GM21619 (cell line): Measurements from ENCODE around the gene NECTIN4.
"Not testable (repeated sequence)": the region's sequence is repeated elsewhere in the genome, so short reads cannot be mapped to it uniquely, and the experiment has no call there.

Experiments
- ATAC-seq: cut with Tn5 transposase; IDR thresholded peaks from one replicate; pipeline ENCODE4 v1.9.1; 2021; ENCODE audit not compliant: unreplicated experiment

Gene NECTIN4

DNA sequence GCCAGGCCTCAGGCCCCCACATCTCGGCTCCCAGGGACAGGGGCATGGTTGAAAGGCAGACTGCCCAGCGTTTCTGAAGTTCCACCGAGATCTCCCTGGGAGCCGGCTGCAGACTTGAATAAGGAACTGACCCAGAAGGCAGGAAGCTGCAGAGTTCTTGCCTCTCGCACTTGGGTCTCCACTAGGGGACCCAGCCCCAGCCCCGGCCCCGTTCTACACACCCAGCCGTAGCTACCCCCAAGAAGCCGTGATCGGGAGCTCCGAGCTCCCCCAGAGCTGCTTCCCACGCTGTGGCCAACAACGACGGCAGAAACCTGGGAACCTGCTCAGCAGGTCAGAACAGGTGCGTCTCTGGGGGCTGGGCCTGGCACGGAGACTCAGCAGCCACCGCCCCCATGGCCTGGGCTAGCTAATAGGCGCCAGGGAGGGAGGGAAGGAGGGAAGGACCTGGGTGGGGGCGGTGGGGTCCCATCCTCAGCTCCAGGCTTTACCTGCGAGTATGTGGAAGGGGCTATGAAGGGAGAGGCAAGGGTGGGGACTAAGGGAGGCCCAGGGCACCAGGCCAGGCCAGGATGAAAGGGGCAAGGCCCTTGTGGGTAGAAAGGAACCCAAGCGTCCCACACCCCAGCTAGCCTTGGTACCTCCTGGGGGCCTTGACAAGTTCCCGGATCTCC, at the start of gene NECTIN4:
TSS of gene NECTIN4 (minus strand) at position 308 of the 674 bp plus-strand sequence. CDS start at position 46, 262 bp downstream.
- ATAC-seq = no peak

DNA sequence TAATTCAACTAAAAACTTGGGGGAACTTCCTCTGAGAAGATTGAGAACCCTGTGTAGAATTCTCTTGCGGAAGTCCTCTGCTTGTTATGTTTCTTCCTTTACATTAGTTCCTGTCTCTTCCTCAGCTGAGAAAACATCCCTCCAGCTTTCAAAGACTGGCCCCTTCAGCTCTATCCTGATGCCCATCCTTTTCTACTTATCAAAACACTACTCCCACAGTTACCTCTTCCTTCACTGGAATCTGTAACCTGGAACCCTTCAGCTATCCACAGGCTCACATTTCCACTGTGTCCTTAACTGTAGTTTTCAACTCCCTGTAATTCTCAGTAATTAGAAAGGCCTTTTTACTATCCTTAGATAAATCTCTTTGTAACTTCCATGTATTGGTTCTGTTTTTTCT, 49.1 kb upstream of the NECTIN4 start:
- no peak for ATAC-seq

DNA sequence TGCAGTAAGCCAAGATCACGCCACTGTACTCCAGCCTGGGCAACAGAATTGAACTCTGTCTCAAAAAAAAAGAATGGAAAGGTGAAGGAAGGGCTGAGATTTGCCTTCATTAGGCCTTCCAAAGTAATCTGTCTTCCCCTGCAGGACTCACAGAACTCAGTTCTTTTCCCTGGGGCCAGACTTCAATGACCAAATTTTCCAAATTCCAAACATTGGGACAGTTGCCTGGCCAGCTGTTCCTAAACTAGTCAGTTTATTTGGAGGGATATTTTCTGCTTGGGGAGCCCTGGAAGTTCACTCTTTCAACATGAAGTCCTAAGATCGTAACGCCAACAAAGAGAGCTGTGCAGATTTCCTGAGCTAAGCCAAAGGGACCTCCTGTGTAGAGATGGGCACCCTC, 48.5 kb upstream of the NECTIN4 start:
- ATAC-seq = no peak

DNA sequence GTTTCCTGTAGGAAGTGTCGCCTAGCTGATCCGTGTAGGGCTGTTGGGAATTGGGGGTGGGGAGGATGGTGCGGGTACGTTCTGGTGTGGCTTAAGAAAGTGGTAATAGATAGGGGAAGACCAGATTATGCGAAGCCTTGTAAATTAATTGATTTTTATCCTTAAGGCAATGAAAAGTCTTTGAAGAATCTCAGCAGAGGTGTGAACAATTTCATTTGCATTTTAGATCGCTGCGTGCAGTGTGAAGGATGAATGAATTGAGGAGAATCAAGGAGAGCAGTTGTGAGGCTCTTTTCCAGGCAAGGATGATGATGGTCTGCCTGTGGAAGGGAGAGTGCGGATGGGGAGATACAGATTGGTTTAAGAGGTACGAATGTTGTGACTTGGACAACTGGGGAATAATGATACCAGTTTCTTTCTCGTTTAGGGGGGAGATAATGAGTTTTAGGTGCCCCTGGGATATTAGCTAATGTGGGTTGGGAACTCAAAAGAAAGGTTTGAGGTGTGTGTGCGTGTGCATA, 43.9 kb upstream of the NECTIN4 start:
- ATAC-seq = no peak

GRCh38 chr1:161132410-161133219, 43.3 kb upstream of the NECTIN4 start, which contains the start of gene DEDD:
DEDD (minus strand) TSS chr1:161132667; CDS start chr1:161124462, 8,205 bp downstream.
- ATAC-seq = peak; percentile 93

DNA sequence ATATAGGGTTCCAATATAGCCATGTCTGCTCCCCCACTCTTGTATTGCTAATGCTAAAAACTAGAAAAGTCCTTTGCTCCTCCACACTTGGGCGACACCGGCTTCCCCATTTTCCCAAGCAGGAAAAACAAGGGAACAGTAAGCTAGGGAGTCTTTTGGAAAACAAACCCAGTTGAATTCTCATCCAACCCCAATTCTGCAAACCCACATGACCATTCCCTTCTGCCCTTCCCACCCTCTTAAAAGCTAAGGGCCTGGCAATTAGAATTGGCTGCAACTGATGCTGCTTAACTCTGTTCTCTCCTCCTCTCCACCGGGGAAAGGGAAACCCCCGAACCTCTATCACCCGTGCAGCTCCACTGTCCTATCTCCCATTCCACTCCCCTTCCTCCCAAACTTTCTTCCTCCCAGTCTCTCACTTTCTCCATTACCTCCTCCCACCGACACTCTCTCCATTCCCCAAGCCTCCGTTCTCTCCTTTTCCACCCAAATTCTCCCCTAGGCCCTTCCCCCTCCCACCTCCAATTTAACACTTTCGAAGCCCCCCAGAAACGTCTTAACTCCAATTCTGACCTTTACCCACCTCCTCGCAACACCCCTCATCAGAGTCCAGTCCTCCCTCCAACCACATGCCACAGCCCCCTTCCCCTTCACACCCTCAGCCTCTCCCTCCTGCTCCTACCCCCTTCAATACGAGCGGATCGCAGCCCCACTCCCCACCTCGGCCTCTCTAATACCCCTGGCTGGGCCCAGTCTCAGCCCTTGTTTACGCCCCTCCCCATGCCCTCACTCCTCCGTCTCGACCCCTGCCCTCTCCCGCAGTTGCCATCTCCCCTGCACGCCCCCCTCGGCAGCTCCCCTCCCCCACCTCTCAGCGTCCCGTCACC, 42.4 kb upstream of the NECTIN4 start:
- ATAC-seq = no peak

GRCh38 chr1:161130266-161130665, 40.9 kb upstream of the NECTIN4 start:
- ATAC-seq = no peak

GRCh38 chr1:161128591-161129420, 39.4 kb upstream of the NECTIN4 start:
- no peak for ATAC-seq

DNA sequence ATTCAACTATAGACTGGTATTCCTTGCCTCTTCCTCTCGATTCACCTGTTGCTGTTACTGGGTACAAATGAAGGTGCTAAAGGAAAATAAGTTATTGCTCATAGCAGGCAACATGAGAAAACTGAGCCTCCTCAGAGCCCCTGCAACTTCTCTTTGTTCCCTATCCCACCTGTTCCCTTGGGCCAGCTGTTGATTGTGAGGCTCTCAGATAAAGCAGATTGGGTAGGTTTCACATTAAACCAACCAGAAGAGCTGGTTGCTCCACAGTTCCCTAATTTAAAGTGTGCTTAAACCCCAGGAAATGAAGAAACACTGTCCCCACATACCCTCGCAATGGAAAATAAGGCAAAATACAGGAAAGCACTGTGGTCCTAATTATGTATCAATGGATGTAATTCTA, 38.3 kb upstream of the NECTIN4 start:
- no peak for ATAC-seq

- ATAC-seq = no peak
These were observed 33.6 kb upstream of the NECTIN4 start for GRCh38 chr1:161122967-161123366.

DNA sequence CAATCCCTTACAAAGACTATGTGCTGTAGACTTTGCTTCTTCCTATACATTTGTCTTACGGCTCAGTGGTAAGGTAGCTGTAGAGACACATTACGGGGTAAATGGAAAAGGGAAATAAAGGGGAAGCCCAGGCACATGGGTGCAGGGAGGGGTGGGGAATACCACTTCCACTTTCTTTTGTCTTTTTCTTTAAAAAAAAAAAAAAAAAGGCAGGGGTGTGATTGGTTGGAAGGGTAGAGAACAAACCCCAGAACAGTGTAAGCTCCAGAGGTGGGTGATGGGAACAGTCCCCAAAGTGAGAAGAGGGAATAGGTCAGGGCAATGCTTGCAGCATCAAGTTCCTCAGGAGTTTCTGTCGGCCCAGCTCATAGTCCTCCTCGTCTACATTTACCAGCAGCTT, 32.5 kb upstream of the NECTIN4 start:
- ATAC-seq = no peak

- ATAC-seq = no peak
These were observed 31.8 kb upstream of the NECTIN4 start for GRCh38 chr1:161121042-161121650.

GRCh38 chr1:161119092-161119903, 29.9 kb upstream of the NECTIN4 start:
- peak; percentile 41 for ATAC-seq

DNA sequence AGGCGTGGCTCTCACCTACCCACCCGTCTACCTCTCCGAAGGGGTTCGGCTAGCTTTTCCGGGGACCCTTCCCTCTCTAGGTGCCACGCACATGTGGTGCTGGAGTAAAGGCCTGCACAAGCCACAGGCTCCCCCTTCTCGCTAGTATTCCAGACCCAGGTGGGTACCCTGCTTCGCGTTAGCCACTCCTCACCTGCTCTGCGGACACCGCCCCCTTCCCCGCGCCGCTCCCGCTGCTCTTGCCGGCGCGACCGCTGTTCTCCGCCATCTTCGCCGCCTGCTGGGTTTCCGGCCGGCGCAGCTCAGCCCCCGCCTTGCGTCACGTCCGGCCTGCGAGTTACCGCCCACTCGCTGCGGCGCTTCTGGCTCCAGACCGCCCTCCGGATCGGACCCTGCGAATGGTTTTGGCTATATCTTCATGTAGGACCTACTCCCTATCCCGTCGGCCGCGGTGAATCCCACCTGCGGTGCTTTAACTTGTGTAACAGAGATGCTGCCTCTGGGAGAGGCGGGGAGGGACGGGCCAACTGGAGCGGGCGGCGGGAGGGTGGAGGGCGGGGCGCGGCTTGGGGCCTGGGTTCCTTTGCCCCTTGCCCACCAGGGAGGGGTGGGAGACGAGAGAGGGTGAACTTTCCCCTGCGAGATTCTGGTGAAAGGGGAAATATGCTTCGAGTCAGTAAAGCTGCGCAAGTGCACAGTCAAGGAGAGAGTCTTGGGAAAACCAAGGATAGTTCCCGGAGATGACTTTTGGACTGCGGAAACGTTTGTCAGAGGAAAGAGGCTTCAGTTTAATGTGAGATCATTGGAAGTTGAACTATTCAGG, 28.6 kb upstream of the NECTIN4 start, which contains the start of the genes NIT1 and PFDN2:
TSS of gene NIT1 (plus strand) at position 347 of the 823 bp plus-strand sequence. CDS start at position 419, 72 bp downstream.
TSS of gene PFDN2 (minus strand) at position 279 of the 823 bp plus-strand sequence. CDS start at position 268, 11 bp downstream.
- ATAC-seq = peak; percentile 85

DNA sequence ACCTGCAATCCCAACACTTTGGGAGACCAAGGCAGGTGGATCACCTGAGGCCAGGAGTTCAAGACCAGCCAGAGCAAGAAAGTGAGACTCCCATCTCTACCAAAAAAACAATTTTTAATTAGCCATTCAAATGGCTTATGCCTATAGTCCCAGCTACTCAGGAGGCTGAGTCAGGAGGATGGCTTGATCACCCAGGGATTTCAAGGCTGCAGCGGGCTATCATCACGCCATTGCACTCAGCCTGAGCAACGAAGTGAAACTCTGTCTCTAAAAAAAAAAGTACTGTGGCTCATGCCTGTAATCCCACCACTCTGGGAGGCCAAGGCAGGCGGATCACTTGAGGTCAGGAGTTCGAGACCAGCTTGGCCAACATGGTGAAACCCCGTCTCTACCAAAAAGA, 26.6 kb upstream of the NECTIN4 start:
- not testable (repeated sequence) for ATAC-seq

DNA sequence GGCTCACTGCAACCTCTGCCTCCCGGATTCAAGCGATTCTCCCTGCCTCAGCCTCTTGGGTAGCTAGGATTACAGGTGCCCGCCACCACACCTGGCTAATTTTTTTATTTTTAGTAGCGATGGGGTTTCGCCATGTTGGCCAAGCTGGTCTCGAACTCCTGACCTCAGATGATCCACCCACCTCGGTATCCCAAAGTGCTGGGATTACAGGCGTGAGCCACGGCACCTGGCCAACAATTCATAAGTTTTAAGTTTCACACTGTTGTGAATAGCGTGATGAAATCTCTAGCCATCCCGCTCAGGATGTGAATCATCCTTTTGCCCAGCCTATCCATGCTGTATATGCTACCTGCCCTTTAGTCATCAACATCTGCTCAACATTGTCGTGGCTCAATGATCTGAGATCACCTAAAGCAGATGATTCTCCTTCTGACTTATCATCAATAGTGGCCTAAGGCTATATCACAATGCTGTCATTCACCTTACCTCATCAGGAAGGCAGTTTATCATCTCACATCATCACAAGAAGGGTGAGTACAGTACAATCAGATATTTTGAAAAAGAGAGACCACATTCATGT, 25.9 kb upstream of the NECTIN4 start:
- ATAC-seq = no peak

- no peak for ATAC-seq
These were observed 25.2 kb upstream of the NECTIN4 start for GRCh38 chr1:161114556-161114955.
